ENCODE measurements around the gene KIF26B.

KIF26B gene

DNA sequence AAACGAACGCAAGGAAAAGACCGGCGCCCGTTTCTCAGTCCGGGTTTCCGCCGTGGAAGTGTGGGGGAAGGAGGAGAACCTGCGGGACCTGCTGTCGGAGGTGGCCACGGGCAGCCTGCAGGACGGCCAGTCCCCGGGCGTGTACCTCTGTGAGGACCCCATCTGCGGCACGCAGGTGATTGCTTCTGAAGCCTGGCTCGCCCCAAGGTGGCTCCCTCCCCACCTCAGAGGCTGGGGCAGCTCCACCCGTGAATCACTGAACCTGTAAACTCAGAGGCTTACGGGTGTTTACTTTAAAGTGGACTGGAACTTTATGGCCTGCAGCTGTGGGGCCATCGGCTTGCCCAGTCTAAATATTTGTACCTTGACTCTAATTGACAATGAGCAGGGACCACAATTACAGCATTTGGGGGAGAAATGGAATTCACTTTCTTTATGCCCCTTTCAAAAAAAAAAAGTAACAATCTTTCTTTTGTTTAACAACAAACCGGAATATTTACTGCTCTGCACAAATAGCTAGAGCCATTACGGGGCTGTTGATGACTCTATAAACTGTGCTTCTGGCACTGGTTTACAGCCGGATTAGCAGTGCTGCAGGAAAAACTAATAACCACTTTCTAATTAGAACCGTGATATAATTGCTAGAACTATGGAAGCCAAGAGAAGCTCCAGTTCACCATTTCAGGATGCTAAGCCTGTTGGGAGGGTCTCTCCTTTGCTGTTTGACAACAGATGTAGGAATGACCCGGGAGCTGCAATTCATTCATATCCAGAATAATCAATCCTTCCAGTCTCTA lies 454.8 kb downstream of the KIF26B start:
- DNase-seq, result no peak

DNA sequence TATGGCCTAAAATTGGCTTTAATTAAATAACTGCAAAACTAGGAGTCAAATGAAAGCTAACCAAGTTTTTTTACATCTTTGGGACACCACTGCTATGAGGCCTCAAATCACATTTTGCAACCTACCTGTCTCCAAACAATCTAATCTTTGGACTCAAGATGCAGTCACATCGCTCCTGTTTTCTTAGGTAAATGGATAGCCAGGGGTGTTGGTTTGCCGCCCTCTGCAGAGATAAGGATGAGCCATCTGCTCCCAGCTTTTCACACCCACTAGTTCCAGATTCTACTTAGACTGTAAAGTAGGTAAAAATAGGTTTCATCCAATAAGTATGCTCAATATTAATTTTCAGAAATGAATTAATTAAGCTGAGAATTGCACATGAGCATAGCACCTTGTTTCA lies 456.5 kb downstream of the KIF26B start:
- DNase-seq, result no peak

- no peak for DNase-seq
Measured at GRCh38 chr1:245614476-245614875, 459.7 kb downstream of the KIF26B start.

- no peak for DNase-seq
Measured at GRCh38 chr1:245615001-245615400, 460.2 kb downstream of the KIF26B start.

DNA sequence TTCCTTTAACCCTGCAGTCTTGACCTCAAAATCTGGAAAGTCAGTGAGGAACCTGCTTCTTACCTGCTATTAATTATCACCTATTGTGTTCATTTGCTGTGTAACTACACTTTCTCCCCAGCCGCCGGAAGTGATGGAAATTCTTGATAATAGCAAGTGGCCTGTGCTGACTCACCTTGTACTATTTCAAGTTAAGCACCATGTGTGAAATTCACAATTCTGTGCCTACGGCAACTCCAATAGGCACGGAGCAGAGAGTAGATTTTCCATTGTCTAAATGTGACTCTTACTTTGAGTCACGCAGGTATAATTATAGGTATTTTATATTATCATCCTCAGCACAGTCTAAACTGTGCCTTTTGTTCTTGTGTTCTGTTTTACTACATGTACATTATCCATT lies 466.8 kb downstream of the KIF26B start:
- peak; percentile 78 for DNase-seq

GRCh38 chr1:245622332-245623014 lies 467.7 kb downstream of the KIF26B start:
- no peak for DNase-seq

DNA sequence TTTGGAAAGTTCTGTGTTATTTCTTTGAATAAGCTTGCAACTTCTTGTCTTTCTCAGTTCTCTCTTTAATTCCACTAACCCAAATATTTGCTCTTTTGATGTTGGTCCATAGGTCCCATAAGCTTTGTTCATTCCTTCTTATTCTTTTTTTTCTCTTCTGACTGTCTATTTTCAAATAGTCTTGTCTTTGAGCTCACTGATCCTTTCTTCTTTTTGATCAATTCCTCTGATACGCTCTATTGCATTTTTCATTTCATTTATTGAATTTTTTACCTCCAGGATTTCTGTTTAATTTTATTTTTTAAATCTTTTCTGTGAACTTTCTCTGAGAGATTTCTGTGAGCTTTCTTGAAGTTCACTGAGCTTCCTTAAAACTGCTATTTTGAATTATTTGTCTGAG lies 486.6 kb downstream of the KIF26B start:
- DNase-seq, result no peak

- DNase-seq, result no peak
Measured at GRCh38 chr1:245645406-245645805, 490.6 kb downstream of the KIF26B start.

DNA sequence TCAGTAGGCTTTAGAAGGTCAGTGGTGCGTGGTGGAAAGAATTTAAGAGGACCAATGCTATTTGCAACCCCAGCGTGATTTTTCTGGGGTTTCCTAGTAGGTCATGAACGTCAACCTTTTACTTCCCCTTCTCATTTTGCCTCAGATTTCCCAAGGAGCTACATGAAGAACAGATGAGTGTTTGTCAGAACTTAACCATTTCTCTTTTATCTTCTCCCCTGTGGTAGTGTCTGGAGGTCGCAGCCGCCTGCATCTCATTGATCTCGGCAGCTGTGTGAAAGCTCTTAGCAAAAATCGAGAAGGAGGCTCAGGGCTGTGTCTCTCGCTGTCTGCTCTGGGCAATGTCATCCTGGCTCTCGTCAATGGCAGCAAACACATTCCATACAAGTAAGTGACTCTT lies 491.1 kb downstream of the KIF26B start:
- no peak for DNase-seq

DNA sequence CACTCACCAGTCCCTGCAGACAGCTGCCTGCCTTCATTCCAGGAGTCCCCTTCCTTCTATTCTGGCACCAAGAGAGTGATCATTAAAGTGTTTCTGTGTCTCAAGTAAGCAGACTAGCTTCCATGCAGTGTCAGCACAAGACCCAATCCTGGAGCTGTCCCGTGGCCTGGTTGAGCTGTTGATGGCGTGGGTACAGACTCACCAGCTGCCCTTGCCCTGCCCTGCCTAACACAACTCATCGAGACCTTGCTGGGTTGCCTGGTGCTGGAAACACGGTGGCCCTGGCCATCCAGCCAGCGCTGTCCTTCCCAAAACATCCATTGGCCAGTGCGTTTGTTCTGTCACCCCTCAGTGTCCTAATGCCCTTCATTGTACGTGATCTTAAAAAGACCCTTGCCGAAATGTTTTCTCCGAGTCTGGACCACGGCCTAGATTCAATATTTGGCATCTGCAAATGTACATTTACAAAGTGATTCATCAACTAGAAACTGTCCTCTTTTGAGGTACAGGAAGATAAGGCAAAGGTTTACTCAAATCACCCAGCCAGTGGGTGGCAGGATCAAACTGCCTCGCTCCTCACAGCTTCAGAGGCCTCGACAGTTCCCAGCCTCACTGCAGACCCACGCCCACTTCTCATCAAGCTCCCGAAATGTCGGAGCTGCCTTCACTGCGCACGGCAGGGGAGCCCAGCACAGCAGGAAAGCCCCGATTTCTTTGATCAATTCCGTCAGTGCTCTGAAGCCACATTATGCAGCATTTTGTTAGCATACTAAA lies 494.2 kb downstream of the KIF26B start:
- no peak for DNase-seq

DNA sequence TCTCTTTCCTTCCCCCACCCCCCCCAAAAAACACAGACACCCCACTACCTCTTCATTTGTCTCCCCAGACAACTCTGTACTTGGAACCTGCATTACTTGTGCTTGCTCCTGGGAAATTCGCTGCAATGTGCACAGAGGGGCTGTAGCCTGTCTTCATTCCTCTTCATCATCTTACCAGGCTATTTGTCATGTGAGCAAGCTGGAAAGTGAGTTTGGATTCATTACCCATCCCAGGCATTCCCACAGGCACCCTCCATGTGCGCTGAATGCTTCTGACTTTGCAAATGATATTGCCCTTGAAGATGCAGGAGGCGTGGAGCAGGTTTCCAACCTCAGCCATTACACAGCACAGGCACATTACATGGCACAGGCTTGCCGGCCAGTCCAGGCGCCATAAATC lies 494.9 kb downstream of the KIF26B start:
- DNase-seq, result no peak

DNA sequence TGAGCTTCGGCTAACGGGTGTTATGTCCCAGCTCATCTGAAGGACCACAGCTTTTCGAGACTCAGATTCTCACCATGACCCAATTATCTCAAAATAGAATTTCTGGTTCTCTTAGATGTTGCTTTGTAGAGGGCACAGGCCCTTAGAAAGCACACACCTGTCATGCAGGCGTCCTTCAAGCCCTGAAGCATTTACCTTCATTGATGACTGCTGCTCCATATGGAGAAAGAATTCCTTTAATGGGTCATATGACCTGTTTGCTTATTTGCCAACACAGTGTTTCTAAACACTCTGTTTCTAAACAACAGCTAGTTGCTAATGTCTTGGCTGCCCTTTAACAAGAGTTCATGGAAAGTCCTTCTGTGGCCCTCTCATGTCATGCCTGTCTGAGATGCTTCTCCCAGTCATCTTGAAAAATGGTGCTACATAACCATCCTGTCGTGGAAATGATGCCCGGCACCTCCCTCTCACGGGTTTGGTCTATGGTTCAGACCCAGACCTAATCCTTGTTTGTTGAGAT lies 495.7 kb downstream of the KIF26B start:
- DNase-seq, result no peak

- no peak for DNase-seq
Measured at GRCh38 chr1:245651093-245651492, 496.3 kb downstream of the KIF26B start.

DNA sequence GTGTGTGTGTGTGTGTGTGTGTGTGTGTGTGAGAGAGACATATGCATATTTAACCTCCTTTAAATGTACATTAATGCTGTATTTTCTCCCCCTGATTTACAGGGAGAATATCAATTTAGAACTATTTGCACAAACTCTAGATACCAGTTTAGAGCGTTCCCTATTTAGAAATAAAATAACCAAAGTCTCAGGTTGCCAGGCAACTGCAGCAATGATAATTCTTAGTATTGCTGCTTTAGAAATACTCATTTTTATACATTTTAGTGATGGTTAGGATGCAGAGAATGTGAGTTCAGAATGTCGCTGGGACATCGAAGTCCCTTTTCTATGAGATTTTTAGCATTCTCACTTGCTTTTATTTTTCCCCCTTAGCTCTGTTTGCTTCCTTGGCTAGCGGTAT lies 497.3 kb downstream of the KIF26B start:
- no peak for DNase-seq

- DNase-seq, result no peak
Measured at GRCh38 chr1:245652660-245653427, 498.1 kb downstream of the KIF26B start.

DNA sequence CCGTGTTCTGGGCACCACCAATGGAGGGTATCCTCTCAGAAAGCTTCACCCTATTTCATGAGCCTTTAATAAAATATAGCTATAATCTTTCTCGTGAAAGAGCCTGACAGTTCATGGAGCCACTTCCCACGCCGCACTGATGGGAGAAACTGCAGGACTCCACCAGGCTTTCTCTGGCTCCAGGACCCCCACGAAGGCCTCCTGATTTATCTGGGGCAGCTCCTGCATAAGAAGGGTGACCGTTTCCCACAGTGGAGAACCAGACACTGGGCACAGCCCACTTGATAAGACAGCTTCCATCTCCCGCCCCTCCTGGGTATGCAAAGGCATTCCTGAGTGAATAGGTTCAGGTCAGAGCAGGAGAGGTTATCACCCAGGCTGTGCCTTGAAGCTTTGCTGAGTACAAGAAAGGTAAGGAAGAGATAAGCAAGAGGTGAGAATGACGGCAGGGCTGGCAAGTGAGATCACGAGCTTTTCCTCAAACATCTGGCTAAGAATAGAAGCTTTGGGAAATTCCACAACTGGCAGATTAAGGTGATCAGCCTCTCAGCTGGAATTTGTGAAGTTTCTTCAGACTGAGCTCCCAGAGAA lies 499.8 kb downstream of the KIF26B start:
- no peak for DNase-seq

- no peak for DNase-seq
Measured at GRCh38 chr1:245656189-245656717, 501.5 kb downstream of the KIF26B start.

- DNase-seq, result no peak
Measured at GRCh38 chr1:245657371-245657770, 502.6 kb downstream of the KIF26B start.

DNA sequence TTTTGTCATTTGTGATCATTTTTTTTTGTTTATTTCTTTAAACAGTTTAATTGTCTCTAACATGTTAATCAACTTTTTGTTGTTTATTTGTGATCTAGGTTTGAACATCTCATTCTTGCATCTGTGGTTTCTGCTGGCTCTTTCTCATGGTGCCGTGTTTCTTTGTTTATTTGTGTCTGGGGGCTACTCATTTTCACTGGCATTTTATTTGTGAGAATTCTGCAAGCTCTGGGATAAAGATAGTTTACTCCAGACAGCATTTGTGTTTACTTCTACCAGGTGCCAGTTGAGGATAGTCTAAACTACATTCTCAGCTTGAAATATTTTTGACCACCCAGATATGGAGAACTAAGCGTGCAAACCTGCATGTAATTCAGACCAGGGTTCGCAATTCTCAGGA lies 508.6 kb downstream of the KIF26B start:
- no peak for DNase-seq

- no peak for DNase-seq
Measured at GRCh38 chr1:245663841-245664240, 509.1 kb downstream of the KIF26B start.

- no peak for DNase-seq
Measured at GRCh38 chr1:245666412-245666811, 511.6 kb downstream of the KIF26B start.

DNA sequence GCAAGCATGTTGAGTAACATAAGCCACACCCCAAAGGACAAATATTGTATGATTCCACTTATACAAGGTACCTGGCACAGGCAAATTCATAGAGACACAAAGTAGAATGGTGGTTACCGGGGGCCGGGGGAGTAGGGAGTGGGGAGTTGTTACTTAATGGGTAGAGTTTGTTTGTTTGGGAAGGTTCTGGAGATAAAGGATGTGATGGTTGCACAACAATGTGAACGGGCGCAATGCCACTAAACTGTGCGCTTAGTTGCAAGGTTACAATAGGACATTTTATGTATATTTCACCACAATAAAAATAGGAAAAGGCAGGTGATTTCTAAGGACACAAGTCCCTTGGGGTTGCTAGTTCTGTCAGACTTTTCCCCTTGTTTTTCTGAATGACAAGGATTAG lies 516.6 kb downstream of the KIF26B start:
- DNase-seq, result no peak

Data from NCI-H774 (cell line).